Measurements from ENCODE around the gene LEMD2. TPM values are rescaled to one million over a fixed set of nuclear protein-coding genes. Genes with fewer than 3 reads are reported as not detected.

Gene LEMD2
- total RNA-seq, 1 donor: 47.4 TPM

DNA sequence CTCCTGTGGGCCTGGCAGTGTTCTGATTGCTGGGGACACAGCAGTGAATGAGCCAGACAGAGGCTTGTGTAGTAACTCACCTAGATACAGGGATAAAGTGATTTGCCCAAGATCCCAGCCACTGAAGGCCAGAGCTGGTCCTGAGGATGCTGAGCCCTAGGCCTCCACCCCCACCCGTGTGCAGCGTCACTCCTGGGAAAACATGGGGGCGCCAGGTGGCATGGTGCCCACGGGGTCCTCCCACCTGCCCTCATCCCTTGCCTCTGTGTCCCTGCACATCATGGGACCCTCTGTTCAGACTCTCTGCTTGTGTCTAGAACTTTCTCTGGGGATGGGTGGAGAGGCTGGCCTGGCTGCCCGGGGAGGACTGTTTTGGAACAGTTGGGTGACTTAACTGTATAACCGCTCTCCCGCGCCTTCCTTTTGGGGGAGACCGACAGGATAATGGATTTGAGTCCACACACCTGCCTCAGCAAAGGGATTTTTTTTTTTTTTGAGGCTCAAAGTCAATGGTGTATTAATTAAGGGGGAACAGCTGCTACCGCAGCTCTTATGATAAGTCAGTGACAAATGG, 19.6 kb downstream of the LEMD2 start:
- H3K36me3 ChIP-seq (ENCODE audit: insufficient read depth, low read length): peaks cover 18% of the 10 kb centered on the region
- no peak overlapping the region for H3K27ac ChIP-seq (ENCODE audit: low read depth, low read length)
- TF ChIP-seq, protein P1, sequence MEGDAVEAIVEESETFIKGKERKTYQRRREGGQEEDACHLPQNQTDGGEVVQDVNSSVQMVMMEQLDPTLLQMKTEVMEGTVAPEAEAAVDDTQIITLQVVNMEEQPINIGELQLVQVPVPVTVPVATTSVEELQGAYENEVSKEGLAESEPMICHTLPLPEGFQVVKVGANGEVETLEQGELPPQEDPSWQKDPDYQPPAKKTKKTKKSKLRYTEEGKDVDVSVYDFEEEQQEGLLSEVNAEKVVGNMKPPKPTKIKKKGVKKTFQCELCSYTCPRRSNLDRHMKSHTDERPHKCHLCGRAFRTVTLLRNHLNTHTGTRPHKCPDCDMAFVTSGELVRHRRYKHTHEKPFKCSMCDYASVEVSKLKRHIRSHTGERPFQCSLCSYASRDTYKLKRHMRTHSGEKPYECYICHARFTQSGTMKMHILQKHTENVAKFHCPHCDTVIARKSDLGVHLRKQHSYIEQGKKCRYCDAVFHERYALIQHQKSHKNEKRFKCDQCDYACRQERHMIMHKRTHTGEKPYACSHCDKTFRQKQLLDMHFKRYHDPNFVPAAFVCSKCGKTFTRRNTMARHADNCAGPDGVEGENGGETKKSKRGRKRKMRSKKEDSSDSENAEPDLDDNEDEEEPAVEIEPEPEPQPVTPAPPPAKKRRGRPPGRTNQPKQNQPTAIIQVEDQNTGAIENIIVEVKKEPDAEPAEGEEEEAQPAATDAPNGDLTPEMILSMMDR (IDR thresholded peaks at IDR 0.05; ENCODE audit: extremely low read depth, low read depth, low read length): no peak
- H2AFZ ChIP-seq (ENCODE audit: low read length): no peak overlapping the region
- no peak overlapping the region for H3K4me3 ChIP-seq (ENCODE audit: insufficient read depth, low read length)
- DNase-seq (ENCODE audit: insufficient read length, low spot score, missing footprints): peak; percentile 57
- no peaks in the 10 kb centered on the region for H3K79me2 ChIP-seq (ENCODE audit: insufficient read depth, low read length)
- H3K27me3 ChIP-seq (ENCODE audit: insufficient read depth, low read length): no peaks in the 10 kb centered on the region
- H3K4me1 ChIP-seq (ENCODE audit: insufficient read depth, low read length): peaks cover 27% of the 10 kb centered on the region
- H3K4me2 ChIP-seq (ENCODE audit: insufficient read depth, low read length): no peak overlapping the region
- H3K9me3 ChIP-seq (ENCODE audit: low read depth, low read length): no peaks in the 10 kb centered on the region
- H4K20me1 ChIP-seq (ENCODE audit: insufficient read depth, low read length): peaks cover 5% of the 10 kb centered on the region

DNA sequence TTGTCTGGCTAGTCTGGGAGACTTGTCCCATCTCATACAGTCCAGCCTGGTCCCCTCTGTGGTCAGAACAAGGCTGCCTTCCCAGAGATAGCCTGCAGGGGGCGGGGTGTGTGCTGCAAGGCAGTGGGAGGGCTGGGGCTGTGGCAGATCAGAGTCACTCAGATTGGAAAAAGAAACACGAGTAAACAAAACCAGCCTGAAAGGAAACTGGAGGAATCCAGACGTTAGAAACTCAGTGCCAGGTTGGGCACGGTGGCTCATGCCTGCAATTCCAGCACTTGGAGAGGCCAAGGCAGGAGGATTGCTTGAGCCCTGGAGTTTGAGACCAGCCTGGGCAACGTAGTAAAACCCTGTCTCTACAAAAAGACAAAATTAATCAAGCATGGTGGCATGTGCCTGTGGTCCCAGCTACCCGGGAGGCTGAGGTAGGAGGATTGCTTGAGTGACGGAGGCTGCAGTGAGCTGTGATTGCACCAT, 20.2 kb downstream of the LEMD2 start:
- no peaks in the 10 kb centered on the region for H3K79me2 ChIP-seq (ENCODE audit: insufficient read depth, low read length)
- peaks cover 15% of the 10 kb centered on the region for H3K36me3 ChIP-seq (ENCODE audit: insufficient read depth, low read length)
- H2AFZ ChIP-seq (ENCODE audit: low read length): peak overlapping the region; percentile 63
- no peak overlapping the region for H3K27ac ChIP-seq (ENCODE audit: low read depth, low read length)
- peaks cover 27% of the 10 kb centered on the region for H3K4me1 ChIP-seq (ENCODE audit: insufficient read depth, low read length)
- peaks cover 3% of the 10 kb centered on the region for H4K20me1 ChIP-seq (ENCODE audit: insufficient read depth, low read length)
- DNase-seq (ENCODE audit: insufficient read length, low spot score, missing footprints): peak; percentile 99
- H3K27me3 ChIP-seq (ENCODE audit: insufficient read depth, low read length): no peaks in the 10 kb centered on the region
- H3K4me3 ChIP-seq (ENCODE audit: insufficient read depth, low read length): no peak overlapping the region
- peak overlapping the region; percentile 65 for H3K4me2 ChIP-seq (ENCODE audit: insufficient read depth, low read length)
- TF ChIP-seq, protein P1 (IDR thresholded peaks at IDR 0.05; ENCODE audit: extremely low read depth, low read depth, low read length): peak; percentile 87
- H3K9me3 ChIP-seq (ENCODE audit: low read depth, low read length): no peaks in the 10 kb centered on the region

DNA sequence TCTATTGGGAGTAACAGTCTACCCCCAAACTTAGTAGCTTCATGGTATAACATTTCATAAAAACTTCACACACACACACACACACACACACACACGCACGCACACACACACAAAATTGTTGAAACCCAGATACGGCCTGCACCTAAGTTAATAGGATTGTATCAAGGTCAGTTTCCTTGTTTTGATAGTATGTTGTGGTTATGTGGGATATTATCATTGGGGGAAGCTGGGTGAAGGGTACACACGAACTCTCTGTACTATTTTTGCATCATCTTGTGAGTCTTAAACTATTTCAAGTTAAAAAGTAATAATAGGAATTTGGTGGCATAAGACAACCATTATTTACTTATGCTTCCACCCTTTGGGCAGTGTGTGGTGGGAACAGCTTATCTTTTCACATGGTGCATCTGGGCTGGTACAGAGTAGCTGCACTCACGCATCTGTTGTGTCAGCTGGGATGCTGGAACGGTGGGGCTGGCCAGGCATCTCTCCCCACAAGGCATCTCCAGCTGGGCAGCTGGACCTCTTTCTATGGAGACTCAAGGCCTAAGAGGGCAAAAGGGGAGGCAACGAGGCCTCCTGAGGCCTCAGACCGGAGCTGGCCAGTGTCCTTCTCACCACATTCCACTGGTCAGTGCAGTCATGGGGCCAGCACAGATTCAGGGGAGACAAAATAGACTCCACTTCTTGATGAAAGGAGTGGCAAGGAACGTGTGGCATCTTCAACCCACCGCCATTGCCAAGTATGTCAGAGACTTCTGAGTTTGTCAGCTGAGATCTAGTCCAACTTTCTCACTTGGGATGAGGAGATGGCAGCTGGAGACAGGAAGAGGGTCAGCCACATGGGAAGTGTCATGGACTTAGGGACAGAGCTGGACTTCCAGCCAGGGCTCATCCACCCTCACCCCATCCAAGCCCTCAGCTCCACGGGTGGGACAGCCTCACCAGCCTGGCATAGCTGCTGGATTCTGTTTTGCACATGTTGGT, 21.7 kb downstream of the LEMD2 start:
- no peaks in the 10 kb centered on the region for H3K9me3 ChIP-seq (ENCODE audit: low read depth, low read length)
- H3K79me2 ChIP-seq (ENCODE audit: insufficient read depth, low read length): no peaks in the 10 kb centered on the region
- peaks cover 34% of the 10 kb centered on the region for H3K4me1 ChIP-seq (ENCODE audit: insufficient read depth, low read length)
- no peaks in the 10 kb centered on the region for H3K27me3 ChIP-seq (ENCODE audit: insufficient read depth, low read length)
- no peak overlapping the region for H2AFZ ChIP-seq (ENCODE audit: low read length)
- peak; percentile 34 for DNase-seq (ENCODE audit: insufficient read length, low spot score, missing footprints)
- H4K20me1 ChIP-seq (ENCODE audit: insufficient read depth, low read length): no peaks in the 10 kb centered on the region
- H3K36me3 ChIP-seq (ENCODE audit: insufficient read depth, low read length): peaks cover 1% of the 10 kb centered on the region
- H3K4me3 ChIP-seq (ENCODE audit: insufficient read depth, low read length): no peak overlapping the region
- TF ChIP-seq, protein P1 (IDR thresholded peaks at IDR 0.05; ENCODE audit: extremely low read depth, low read depth, low read length): no peak
- H3K27ac ChIP-seq (ENCODE audit: low read depth, low read length): no peak overlapping the region
- no peak overlapping the region for H3K4me2 ChIP-seq (ENCODE audit: insufficient read depth, low read length)

DNA sequence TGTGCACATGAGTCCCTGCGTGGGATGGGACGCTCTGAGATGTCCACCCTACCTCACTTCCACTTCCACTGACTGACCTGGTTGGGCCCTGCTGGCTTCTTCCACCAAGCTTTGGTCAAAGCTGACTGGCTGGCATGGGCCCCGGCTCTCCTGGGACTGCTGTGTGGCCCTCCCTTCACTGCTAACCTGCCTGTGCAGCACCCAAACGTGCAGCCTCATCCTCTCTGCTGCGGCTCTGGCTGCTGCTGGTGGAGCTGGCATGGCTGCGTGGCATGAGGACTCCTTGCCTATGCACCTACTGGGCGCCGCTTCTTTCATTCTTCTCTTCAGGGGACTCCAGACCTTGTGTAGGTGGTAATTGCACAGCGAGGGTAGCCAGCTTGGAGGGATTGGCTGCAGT, 23.6 kb downstream of the LEMD2 start:
- Histone ChIP-seq H3K4me3 (ENCODE audit: insufficient read depth, low read length) (no peak overlapping the region), H3K36me3 (ENCODE audit: insufficient read depth, low read length) (no peaks in the 10 kb centered on the region), H3K9me3 (ENCODE audit: low read depth, low read length) (no peaks in the 10 kb centered on the region), H4K20me1 (ENCODE audit: insufficient read depth, low read length) (no peaks in the 10 kb centered on the region), H3K27ac (ENCODE audit: low read depth, low read length) (no peak overlapping the region), H3K27me3 (ENCODE audit: insufficient read depth, low read length) (no peaks in the 10 kb centered on the region), H3K4me1 (ENCODE audit: insufficient read depth, low read length) (peaks cover 16% of the 10 kb centered on the region), H2AFZ (ENCODE audit: low read length) (no peak overlapping the region), H3K4me2 (ENCODE audit: insufficient read depth, low read length) (no peak overlapping the region), H3K79me2 (ENCODE audit: insufficient read depth, low read length) (no peaks in the 10 kb centered on the region)
- TF ChIP-seq, protein P1 (IDR thresholded peaks at IDR 0.05; ENCODE audit: extremely low read depth, low read depth, low read length): no peak
- DNase-seq (ENCODE audit: insufficient read length, low spot score, missing footprints): peak; percentile 41

Data from osteoblast (primary cell).